Effector CD8-positive, alpha-beta T cell (primary cell): ENCODE data around the gene TNC.

ENCODE experiments used
- DNase-seq: peaks from one replicate; lab custom pipeline; 2025; lab: John Stamatoyannopoulos, UW
- total RNA-seq, 4 experiments: gene quantifications; one replicate each; lab custom pipeline; 2026; lab: John Stamatoyannopoulos, UW

Gene TNC
- 0 to 0.58 (median 0) reads per million in 4 experiments for total RNA-seq

DNA sequence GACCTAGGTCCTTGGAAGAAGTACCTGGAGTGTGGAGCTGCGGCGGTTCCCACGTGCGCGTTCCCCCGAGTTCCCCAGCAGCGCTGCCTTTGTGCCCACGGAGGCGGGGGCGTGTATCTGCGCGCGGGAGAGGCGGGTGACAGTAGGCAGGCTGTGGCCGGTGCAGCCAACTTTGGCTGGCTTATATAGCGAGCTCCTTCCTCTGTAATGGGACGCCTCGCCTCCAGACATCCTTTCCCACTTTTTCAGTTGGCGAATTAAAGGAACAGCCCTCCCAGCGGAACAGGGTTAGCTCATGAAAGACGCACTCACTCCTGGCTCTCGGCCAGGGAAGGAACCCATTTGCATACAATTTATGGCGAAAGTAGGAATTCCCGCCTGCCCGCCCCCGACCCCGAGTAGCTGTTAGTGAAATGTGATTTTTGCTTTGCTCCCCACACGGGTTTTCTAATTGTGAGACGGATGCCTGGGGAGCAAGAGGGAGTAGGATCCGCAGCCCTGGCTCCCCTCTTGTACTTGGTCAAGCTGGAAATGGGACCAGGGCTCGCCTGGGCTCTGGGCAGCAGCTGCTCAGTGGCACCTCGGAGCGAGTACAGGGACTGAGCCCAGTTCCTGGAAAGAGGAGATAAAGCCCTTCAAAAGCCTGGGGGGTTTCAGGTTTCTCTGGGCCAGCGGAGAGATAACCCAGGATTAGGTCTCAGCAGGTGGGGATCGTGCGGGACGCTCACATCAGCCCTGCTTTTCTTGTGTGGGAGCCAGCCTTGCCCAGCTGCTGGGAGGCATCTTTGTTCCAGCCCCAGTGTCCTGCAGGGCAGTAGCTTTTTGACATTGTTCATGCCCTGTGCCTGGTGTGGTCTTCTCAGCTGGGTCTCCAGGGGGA lies at the start of gene TNC:
TNC (minus strand) TSS at position 159 of the 880 bp plus-strand sequence. CDS start 27,139 bp downstream, outside the sequence.
- no peak for DNase-seq

DNA sequence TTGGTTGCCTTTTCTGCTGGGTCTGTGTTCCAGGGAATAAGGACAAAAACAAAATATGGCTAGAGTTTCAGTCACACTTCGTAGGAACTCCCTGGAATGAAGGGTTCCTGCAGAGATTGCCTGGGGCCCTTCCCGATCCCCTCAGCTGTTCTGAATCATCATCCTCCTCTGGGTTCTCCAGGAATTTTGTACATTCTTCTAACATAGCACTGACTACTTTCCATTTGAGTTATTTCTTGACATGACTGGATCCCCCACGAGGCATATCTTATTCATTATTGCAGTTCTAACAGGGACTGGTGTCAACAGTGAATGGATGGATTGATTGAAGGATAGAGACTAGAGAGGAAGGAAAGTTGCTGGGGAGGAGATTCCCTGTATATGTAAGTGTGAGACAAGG lies 49.2 kb upstream of the TNC start:
- DNase-seq: no peak

DNA sequence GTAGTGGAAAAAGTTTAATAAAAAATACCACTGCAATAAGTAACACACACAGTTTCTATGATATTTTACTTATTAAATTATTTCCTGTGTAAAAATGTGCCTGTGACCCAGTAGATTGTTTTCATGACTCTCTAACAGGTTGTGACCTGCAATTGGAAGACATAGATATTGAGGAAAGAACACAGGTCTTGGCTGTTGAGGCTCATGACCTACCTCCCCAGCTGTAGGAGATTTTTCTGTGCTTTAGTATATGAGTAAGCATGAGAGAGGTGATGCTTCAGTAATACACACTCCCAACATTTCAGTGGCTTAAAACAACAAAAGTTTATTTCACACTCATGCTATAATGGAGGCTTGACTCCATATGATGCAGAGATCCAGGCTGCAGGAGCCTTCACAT lies 47.3 kb upstream of the TNC start:
- no peak for DNase-seq

DNA sequence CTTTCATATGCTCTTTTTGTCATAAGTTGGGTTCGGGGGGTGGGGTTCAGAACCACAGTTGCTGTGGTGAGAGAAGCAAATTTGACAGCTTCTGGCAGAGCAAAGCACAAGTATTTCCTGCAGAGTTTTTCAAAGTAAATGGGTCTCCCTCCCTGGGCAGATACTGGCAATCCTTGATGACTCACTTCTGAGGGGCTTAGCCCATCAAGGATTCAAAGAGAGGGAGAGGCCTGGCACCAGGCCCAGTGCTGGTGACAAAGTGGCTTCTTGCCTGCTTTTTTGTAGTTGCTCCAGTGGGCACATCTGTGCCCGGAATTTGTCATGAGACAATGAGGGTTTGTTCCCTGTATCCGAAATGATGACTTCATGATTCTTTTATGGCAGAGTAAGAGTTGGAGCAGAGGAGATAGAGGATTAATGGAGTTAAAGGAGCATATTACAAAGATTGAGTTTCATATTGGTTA lies 46.6 kb upstream of the TNC start:
- no peak for DNase-seq

DNA sequence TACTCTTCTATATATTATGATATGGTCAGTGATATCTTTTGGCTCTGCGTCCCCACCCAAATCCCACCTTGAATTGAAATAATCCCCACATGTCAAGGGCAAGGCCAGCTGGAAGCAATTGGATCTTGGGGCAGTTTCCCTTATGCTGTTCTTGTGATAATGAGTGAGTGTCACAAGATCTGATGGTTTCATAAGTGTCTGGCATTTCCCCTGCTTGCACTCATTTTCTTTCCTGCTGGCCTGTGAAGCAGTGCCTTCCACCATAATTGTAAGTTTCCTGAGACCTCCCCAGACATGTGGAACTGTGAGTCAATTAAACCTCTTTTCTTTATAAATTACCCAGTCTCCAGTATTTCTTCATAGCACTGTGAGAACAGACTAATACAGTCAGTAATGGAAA lies 45.0 kb upstream of the TNC start:
- no peak for DNase-seq

DNA sequence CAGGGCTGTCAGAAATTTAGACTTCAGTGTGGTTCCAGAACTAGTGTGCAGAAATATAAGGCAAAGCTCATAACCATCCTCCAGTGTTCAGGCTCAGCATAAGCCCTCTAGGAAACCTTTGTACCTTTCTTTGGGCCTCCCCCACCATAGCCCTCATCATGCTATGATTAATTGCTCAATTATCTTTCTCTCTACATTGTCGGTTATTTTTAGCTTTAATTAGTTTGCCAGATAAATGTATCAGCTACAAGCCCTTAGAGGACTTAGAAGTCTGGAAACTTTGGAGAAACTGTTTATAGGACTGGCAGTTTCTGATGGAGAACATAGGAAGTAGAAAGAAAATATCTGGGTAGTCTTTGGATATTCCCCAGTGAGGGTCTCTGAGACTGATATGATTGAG lies 43.5 kb upstream of the TNC start:
- DNase-seq: no peak

DNA sequence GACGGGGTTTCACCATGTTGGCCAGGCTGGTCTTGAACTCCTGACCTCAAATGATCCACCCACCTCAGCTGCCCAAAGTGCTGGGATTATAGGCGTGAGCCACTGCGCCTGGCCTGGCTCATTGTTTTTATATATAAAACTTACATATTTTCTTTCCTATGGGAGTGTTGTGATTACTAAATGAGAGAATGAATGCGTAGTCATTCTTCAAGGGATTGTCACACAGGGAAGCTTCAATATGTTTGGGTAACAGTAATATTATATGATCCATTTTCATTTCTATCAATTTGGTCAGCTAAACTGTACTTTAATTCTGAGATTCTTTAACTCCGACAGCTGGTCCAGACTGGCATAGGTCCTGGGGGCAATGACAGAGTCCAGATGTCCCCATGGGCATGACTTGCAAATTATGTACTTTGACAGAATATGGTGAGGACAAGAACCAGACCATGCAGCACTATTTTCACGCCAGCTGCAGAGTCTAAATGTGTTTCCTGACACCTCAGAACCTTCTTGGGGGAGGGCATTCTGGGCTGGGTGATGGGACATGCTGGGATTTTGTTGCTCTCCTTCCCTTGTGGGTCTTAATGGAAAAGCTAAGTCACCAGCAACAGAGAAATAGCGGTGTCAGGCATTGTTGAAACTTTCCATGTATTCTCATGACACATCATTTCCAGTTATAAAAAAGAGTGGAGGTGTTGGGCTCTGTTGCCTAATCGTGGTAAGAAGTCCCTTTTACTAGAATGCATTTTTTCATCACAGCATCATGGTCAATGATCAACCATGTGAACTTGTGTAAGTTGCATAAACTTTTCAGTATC lies 40.9 kb upstream of the TNC start:
- no peak for DNase-seq

DNA sequence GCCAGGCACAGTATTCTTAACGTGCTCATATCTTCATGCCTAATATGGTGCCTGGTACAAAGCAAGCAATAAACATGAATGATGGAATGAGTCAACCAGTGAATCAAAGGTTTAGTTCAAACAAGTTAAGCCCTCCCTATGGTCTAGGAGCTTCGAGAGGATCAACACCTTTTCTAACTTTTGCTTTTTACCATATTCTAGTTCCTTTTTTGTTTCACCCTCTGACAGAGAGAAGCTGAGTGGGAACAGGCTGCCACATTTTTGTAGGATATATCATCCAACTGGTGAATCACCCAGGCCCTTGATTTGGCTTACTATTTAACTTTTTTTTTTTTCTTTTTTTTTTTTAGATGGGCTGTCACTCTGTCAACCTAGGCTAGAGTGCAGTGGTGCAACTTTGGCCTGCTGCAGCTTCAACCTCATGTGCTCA lies 39.3 kb upstream of the TNC start:
- no peak for DNase-seq

DNA sequence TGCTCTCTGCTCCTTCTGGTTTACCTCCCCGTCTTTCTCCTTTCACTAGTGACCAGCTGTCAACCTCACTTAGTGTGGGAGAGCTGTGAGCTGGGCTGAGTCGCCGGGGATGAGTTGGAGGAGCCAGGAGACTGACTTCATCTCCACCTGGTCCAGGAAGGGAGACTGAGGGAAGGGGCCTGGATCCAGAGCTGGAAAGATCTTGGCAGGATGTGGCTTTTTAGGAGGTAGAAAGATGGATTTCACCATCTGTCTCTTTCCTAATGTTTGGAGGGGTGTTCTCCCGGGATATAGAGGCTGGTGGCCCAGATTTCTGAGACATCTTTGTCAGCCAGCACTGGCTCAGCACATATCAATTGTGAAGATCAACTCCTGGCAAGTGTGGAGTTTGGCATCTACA lies 37.1 kb upstream of the TNC start:
- DNase-seq: no peak

DNA sequence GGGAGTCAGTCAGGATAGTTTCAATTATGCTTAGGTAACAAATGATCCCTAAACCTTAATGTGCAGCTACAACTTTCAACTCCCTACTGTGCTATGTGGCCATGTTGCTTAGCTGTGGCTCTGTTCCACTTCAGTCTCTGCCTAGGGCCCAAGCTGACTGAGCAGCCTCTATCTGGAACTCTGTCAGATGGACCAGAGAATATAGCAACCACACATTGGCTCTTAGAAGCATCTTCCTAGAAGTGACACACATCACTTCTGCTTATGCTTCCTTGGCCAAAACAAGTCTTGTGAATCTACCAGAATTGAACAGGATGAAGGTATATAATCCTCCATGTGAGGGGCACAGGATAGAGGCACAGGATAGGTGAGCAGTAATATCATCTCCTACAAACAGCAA lies 36.7 kb upstream of the TNC start:
- DNase-seq: no peak

DNA sequence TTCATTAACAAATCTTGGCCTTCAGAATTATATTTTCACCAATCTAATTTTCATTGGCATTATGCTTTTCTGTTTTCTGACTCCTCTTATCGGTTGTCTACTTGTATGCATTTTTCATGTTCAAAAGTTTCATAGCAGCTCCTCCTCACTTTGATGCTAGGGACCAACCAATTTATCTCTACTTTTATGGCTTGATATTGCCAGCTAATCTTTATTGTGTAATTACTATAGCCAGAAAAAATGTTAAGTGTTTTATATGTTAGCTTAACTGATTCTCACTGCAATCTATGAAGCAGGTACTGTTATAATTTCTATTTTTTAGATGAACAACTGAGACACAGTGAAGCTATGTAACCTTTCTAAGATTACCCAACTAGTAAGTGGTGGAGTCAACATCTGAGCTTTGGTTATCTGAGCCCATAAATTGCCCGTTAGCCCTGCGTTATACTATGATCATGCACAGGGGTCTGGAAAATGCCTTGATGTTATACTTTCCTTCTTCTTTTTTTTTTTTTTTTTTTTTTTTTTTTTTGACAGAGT lies 34.4 kb upstream of the TNC start:
- no peak for DNase-seq

DNA sequence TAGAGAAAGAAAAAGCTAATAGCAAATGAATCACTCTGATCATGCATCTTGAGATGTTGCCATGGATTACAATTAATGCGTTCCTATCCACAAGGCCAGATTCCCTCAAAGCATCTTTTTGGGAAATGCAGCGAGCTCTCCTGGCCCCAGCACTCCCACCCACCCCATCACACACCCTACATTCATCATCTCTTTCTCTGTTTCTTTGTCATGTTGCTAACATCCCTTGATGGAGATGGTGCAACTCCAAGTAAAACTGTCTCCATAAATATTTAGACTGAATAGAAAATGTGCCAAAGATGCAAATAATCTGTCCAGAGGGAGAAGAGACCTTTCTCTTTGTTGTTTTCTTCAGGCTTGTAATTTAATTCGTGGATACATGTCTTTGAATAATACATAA lies 30.8 kb upstream of the TNC start:
- no peak for DNase-seq

DNA sequence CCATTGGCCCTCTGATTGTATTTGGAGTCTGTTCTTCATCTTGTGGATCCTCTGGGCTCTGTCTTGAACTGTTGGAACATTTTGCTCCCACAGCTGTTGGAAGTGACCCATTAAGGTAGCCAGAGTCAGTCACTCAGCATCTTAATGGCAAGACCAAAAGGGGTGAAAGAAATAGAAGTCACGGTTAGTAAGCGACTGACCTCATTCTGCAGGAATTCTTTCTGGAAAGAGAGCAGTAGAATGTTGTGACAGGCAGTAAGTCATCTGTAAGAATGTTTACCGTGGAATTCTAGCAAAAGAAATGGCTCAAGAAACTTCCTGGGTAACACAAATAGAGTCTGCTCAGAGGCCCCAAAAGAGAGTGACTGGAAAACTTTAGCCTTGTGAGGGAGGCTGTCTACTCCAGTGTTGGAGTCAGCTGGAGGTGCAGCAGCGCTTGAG lies 28.6 kb upstream of the TNC start:
- DNase-seq: no peak

DNA sequence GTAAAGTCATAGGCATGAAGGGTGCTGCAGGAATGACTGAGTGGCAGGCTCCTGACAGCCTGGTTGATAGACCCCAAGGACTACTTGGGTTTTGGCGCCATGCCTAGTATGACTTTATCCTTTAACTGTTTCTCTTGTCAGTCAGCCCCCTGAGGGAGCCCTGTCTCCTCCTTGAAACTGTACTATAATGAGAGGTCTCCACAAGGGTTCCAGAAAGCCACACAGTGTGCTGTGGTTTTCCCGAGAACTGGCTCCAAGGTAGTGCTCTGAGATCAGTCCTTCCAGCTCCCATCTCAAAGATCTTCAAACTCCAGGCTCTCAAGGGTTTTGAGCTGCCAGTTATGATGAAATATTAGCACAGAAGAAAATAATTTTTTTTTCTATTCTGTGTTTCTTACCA lies 26.7 kb upstream of the TNC start:
- DNase-seq: no peak

DNA sequence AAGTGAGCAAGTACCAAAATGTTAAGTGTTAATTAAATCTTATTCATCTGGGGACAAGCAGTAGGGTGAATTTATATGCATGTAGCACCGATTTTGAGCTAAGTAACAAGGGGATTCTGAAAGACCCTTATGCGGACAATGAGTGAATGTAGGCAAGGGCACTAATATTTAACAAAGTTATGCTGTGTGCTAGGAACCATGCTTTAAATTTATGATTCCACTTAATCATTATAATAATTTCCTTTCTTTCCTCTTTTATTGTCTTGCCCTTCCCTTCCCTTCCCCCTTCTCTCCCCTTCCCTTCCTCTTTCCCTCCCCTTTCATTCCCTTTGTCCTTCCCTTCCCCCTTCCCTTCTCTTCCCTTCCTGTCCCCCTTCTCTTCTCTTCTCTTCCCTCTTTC lies 25.7 kb upstream of the TNC start:
- DNase-seq: no peak

DNA sequence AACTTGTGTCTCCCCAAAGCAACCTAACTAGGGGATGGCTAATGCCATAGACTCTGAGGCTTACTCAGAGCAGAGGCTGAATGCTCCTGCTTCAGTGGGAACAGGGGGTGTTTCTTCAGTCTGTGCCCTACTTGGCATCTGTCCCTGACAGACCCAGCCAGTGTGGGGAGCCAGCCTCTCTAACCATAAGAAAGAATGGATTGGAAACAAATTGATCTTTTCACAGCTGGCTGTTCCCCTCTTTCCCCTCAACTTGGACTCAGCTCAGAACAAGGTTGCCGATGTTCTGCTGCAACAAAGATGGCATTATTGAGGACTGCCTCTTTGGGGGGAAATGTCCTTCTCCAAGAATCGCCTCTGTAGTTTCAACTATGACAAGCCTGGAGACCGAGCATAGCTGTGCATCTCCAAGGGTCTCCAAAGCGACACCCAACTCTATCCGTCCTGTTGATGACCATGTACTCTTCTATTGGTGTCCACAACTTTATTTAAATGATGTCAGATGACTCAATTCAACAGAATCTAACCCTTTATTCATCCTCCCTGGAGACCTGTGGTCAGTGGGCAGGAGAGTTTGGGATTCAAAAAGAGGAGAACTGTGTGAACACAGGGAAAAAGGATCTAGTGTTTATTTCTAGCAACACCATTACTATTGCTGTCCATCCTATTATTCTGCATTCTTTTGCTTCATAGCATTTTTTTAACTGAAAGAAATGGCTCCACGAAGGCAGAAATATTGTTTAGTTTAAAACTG lies 24.7 kb upstream of the TNC start:
- no peak for DNase-seq

DNA sequence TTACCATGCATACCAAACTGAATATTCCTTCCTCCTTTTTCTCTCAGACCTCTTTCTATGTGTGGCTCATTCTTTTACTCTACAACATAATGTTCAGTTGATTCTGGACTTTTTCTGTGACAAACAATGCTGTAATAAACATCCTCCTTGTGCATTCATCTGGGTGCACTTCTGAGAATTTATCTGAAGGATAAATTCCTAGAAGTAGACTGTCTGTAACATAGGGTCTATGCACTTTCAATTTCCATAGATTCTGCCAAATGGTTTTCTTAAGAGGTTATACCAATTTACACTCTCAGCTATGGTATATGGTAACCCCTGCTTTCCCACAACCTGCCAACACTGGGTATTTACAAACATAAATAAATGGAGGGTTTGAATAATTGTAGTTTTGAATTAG lies 24.1 kb upstream of the TNC start:
- no peak for DNase-seq

DNA sequence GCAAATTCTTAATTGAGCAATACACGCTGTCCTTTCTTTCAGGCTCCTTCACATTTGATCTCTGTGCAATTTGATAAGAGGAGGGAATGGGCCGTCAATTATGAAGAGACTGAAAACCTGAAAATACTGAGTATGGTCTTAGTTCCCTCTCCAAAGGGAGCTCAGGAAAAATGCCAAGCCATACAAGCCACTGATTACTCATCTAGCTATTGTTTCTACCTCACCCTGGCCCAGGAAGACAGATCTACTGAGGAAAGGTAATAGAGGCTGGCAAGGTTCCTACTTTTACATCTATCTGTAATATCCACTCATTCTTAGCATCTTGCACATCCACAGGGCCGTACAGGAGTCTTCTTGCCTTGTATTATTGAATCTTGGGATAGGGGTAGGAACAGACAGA lies 23.7 kb upstream of the TNC start:
- DNase-seq: no peak

DNA sequence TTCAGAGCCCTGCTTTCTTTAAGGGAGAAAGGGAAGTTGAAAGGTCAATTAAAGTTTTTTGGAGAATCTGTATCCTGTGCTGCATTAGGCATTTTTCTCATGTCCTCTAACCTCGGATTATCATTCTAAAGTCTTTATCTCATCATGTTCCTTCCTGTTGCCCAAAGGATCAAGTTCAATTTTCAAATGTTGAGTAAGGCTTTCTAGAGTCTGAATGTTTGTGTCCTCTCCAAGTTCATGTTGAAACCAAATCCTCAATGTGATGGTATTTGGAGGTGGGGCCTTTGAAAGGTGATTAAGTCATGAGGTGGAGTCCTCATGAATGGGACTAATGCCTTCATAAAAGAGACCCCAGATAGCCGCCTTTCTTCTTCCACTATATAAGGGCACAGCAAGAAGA lies 20.2 kb upstream of the TNC start:
- no peak for DNase-seq

DNA sequence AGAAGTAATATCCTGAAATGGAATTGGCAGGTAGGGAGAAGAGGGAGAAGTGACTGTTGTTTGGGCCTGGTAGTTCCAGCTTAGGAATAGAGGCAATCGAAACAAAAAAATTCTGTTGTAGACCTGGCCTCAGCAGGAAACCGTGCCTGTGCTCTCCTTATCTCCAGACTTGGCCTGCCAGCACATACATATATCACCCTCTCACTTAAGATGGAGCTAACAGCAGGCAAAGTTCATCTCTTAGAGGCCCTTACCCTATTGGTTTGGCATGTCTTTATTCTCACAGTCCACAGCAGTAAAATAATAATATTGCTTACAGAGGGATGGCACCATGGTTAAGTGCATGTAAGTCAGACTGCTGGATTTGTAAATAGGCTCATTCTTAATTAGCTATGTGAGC lies 19.6 kb upstream of the TNC start:
- DNase-seq: no peak

DNA sequence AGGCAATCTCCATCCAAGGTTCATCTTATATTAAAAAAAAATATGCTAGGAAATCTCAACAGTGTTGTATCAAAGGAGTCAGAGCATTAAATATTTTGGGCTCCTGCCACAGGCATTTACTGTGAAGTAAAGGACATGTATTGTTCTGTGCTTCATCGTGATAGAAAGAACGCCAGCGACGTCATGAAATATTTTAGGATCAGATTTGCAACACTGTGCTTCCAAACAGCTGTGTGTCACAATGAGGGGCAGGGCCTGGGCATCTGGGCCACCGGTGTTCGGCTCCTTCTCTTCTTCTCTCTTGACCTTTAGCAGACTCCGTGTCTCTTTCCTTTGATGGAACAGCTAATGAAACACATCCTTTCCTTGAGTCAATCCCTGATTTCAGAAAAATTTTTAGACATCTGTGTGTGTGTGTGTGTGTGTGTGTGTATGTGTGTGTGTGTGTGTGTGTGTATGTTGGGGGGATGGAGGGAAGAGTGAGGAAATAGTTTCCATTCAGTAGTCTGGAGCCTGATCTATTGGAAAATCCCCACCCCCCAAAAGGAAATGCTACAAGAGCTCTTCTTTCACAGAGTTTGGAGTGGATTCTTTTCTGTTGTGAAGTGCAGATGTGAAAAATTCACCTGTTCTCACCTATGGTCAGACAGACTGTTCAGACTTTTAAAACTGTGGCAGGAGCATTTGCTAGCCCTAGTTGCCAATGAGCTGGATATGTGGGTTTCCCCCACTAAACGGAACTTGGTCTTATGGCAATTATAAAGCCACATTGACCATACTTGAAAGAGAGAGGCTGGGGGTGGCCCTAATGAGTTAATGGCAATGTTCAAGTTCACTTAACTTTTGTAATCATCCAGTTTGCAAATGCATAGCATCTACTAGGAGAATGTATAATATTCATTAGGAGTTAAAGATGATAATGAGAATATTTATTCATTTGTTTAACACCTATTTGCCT lies 18.1 kb upstream of the TNC start:
- no peak for DNase-seq
